GM19025 (cell line): ENCODE data around the gene TRIM65.
"Not testable (repeated sequence)": the region's sequence is repeated elsewhere in the genome, so short reads cannot be mapped to it uniquely, and the experiment has no call there.

Source experiments
- ATAC-seq: cut with Tn5 transposase; IDR thresholded peaks from one replicate; pipeline ENCODE4 v1.9.1; 2021; ENCODE audit warnings: mild to moderate bottlenecking, low read depth, moderate library complexity; ENCODE audit not compliant: unreplicated experiment

The TRIM65 gene

GRCh38 chr17:75854881-75855309, 41.9 kb downstream of the TRIM65 start:
- no peak for ATAC-seq

GRCh38 chr17:75854101-75854748, 42.5 kb downstream of the TRIM65 start:
- ATAC-seq = no peak

DNA sequence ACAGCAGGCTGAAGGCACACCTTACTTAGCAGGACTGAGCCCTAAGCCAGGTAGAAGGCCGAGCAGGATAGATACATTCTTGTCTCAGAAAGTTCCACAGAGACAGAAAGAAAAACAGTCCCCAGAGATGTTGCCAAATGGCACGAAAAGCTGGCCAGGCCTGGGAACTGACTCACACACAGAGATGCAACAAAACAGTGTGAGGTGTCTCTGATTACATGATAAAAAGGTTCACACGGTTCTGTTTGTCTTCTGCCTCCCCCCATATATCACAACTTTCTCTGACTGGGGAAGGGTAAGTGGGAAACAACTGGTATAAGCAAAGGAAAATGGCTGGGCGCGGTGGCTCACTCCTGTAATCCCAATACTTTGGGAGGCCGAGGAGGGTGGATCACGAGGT, 43.3 kb downstream of the TRIM65 start:
- ATAC-seq = no peak

GRCh38 chr17:75851693-75851991, 45.1 kb downstream of the TRIM65 start:
- not testable (repeated sequence) for ATAC-seq

DNA sequence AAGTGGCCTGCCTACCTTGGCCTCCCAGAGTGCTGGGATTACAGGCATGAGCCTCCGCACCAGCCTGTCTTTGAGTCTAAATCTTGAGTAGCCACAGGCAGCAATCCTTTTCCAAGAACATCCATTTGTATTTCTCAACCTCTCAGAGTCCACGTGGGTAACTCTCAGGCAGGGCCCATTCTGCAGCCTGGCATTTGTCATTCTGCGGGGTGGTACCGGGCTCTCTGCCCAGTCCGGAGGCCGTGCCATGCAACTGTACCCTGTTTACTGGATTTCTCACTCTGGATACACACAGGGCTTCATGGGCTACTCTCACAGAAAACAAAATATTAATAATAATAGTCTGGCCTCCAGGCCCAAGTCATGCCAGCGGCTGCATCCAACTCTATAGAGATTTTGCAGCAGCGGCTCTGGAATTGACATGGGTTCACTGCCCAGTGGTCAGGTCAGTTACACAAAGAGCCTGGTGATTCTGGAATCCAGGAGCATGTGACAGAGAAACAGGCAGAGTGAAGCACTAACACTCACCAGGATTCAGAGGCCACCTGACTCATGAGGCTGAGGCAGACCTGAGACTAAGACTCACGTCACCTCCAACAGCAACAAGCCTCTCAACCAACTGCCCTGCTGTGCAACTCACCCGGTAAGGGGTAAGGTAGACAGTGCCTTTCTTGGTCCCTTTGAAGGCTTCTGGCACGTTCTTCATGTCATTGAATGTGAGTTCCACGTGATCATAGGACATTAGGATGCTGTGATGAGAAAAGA, 45.6 kb downstream of the TRIM65 start:
- no peak for ATAC-seq

GRCh38 chr17:75849724-75850123, 47.0 kb downstream of the TRIM65 start:
- ATAC-seq = no peak

DNA sequence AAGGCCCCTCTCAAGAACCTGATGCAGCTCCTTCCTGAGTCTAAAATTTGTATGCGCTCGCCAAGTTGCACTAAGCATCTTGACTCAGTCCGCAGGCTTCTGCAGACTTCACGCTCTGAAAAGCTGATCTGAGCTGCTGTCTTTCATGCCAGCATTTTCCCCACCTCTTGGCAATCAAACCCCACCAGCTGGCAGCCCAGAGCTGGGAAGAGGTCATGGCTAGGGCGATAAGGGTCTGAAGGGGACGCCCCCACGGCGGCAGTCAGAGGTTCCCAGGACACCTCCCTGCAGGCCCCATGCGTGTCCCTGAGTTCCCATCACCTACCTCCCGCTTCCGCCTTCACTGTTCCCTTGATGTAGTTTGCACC, 47.5 kb downstream of the TRIM65 start:
- no peak for ATAC-seq

GRCh38 chr17:75848523-75849278, 48.0 kb downstream of the TRIM65 start:
- no peak for ATAC-seq

- no peak for ATAC-seq
Observed at GRCh38 chr17:75847614-75848522, 48.9 kb downstream of the TRIM65 start.

- no peak for ATAC-seq
Observed at GRCh38 chr17:75846692-75847613, 49.8 kb downstream of the TRIM65 start.

- no peak for ATAC-seq
Observed at GRCh38 chr17:75845933-75846691, 50.6 kb downstream of the TRIM65 start.

DNA sequence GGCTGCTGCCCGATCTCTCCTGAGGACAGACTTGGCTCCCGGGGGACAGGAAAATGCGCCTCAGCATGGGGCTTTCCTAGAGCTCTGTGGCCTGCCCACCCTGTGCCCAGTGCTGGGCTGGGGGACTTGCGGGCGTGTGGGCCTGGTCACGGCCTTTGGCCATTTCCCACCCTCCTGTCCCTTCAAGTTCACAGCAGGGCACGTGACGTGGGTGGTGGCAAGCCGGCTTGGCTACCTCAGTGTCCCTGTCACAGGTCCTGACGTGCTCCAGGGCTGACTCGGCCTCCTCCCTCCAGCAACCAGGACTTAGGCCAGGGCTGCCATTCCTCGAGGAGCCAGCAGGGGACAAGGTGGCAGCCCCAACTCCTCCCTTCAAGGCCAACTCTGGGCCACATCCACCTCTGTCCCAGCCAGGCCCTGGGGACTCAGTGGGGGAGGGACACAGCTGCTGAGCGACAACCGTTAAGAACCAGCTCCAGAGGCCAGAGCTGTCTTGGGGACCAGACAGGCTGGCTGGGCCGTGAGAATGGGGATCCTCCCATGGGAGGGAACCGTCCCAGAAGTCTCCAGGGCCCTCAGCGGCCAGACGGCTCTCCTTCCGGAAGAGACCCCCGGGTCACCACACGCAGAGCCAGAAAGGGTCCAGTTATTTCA, 51.6 kb downstream of the TRIM65 start:
- ATAC-seq = peak; percentile 76

DNA sequence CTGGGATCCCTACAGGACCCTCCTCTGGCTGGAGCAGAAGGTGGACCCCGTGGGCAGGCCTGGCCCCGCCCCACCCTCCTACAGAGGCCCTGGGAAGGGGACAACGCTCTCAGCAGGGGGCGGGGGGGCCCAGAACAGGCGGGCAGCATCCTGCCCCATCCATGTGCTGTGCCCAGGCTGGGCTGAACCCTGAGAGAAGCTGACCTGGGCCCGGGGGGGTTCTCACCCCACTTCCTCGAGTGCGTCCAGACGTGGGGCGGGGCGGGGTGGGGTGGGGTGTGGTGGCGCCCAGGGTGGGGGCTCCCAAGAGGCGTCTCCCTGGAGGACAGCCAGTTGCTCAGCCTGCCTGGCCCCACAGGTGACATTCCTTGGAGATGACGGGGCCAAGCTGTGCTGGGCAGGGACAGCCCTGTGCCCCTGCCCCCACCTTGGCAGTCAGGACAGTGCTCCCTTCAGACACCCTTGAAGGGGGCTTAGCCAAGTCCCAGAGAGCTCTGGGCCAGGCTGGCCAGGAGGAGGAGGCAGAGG, 52.2 kb downstream of the TRIM65 start:
- peak; percentile 11 for ATAC-seq

DNA sequence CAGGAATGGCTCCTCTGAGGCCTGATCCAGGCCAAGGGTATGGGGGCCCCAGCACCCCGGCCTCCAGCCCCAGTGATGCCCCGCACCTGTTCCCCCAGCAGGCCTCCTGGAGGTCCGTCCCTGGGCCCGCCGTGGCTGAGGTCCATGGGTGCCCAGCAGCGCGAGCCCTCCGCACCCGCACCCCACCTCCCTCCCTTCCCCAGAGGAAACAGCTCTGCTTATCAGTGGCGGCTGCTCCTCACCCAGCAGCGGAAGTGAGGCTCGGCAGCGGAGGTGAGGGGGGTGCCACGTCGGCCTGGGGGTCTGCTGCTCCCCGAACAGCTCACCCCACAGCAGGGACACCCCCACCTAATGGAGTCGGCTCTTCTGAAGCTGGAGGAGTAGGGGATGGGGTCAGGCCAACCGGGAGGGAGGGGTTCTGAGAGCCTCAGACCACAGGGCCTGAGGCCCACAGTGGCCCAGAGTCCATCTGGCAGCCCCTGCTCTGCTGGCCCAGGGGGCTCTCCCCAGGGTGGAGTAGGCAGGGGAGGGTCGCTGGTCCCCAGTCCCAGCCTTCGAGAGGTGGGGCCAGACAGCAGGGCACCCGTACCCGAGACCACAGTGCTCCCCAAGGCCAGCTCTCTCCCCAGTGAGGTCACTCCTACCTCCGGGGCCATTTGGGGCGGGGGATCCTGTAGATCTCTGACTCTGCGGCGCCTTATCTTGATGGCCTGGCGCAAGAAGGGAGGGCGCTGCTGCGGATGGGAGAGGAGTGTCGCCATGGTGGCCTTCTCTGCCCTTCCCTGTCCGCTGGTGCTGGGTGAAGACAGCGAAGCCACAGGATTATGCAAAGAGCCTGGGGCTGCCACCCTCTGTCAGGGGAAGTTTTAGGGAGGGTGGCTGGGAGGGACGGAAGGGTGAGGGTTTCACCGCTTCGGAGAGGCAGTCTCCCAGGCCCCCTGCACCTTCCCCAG, 52.9 kb downstream of the TRIM65 start, which contains the start of gene UNC13D:
Gene UNC13D (minus strand): TSS at position 828 of the 953 bp plus-strand sequence. CDS start 67 bp downstream, at position 761.
- ATAC-seq = peak; percentile 21

- ATAC-seq = no peak
Observed at GRCh38 chr17:75842963-75843576, 53.7 kb downstream of the TRIM65 start.

GRCh38 chr17:75842411-75842810, 54.3 kb downstream of the TRIM65 start:
- no peak for ATAC-seq
